GM21737 (cell line): ENCODE results near the gene C12orf42.

Experiments used
- ATAC-seq: cut with Tn5 transposase; IDR thresholded peaks from one replicate; pipeline ENCODE4 v1.9.1; 2021; ENCODE audit warnings: mild to moderate bottlenecking, moderate library complexity; ENCODE audit not compliant: unreplicated experiment

C12orf42 gene

GRCh38 chr12:103495469-103496456 is at the start of gene C12orf42:
Gene C12orf42 (minus strand): TSS chr12:103495968. CDS start chr12:103478426, 17,542 bp downstream.
- peak; percentile 76 for ATAC-seq

DNA sequence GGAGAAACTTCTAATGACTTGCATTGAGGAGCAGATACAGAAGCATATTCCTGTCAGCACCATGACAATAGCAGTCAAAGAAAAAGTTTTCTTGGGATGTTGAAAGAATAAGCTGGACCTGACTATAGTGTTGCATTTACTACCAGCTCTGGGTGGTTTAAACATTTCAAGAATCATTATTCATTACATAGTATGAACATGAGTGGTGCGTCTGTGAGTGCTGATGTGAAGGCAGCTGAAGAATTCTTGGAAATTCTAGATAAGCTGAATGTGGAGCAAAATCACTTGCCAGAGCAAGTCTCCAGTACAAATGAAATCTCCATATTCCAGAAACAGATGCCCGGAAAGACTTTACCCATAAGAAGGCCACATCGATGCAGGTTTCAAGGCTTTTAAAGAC is 46.3 kb upstream of the C12orf42 start:
- ATAC-seq: no peak

DNA sequence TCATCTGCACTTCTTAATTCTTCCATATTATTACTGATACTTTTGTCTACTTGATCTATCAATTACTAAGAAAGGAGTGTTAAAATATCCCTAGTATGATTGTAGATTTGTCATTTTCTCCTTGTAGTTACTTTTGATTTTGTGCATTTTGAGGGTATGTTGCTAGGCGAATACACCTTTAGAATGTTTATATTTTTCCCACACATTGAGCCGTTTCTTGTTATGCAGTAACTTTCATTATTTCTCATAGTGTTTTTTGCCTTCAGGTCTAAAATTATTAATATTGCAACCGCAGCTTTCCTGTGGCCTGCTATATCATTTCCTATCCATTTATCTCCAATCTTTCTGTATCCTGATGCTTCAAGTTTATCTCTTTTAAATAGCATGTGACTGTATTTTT is 44.6 kb upstream of the C12orf42 start:
- ATAC-seq: no peak

DNA sequence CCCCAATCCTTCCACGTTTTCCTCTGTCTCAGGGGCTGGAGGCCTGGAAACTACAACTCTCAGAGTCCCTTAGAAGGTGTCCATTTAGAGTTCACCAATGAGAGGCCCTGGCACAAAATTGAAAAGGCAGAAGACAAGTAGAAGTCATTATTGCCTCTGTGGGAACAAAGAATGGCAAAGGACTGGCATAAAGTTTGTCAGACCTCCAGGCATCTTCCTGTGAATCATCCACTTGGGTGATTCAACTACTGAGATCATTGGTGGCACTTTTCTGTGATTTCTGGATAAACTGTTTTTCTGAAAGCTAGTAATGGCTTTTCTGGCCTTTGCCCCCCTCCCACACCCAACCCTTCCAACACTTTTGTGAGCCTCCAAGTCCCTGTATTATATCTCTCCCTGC is 42.6 kb upstream of the C12orf42 start:
- ATAC-seq: no peak

GRCh38 chr12:103530307-103531066 is 34.7 kb upstream of the C12orf42 start:
- ATAC-seq: no peak

DNA sequence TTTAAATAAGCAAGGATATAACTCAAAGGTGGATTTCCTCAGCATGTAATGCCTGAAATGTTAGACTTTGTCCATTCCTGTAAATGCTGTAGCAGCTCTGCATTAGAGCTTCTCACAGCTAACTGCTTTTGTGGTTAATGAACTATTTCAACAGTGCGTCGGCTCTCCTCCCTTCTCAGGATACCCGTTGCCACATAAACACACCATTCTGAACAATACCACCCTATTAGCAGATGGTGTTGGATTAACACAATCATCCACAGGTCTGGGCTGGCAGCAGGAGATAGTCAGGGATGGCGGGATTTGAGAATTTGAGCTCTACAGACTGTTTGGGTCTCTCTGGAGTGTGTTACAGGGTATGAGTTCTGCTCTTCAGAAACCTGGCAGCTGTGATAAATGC is 33.5 kb upstream of the C12orf42 start:
- ATAC-seq: no peak

GRCh38 chr12:103524238-103524875 is 28.6 kb upstream of the C12orf42 start:
- no peak for ATAC-seq

- no peak for ATAC-seq
These were observed 28.0 kb upstream of the C12orf42 start for GRCh38 chr12:103523771-103524170.

- ATAC-seq: no peak
These were observed 25.0 kb upstream of the C12orf42 start for GRCh38 chr12:103520686-103521215.

DNA sequence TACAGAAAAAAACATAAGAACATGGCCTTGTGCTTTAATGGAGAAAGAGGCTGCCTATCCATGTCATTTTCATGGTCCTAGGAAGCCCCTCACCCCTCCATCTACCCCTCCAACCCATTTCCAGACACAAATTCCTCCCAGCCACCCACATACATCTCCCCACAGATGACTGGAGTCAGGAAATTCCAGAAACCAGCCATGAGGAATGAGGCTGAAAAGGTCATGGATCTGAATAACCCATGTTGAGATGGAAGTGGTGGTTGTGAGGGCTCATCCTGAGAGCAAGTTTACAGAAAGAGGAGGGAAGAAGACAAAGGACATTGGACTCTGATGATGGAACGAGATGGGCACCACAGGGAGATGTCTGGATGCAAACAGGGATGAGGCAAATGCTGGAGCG is 23.9 kb upstream of the C12orf42 start:
- no peak for ATAC-seq

- no peak for ATAC-seq
These were observed 23.1 kb upstream of the C12orf42 start for GRCh38 chr12:103518899-103519298.

GRCh38 chr12:103517161-103517560 is 21.4 kb upstream of the C12orf42 start:
- no peak for ATAC-seq

DNA sequence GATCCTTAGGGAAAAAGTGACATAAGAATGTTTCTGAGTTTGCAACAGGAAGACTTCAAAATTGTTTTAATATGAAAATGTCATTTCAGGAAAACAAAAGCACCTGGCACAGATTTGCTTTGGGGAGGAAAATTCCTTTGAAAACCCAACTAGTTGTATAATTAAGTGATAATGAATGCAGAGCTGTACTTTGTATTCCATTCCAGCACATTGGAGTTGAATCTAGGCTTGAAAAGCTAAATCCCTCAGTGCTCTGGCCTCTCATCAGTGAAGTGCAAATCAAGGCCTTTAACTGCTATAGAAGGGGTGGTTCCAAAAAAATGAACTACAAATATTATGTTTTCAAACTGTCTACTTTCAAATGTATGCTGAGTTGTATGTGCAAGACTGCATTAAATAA is 19.6 kb upstream of the C12orf42 start:
- ATAC-seq: no peak

GRCh38 chr12:103513875-103514274 is 18.1 kb upstream of the C12orf42 start:
- no peak for ATAC-seq

- peak; percentile 90 for ATAC-seq
These were observed 9.8 kb upstream of the C12orf42 start for GRCh38 chr12:103505371-103506236.

DNA sequence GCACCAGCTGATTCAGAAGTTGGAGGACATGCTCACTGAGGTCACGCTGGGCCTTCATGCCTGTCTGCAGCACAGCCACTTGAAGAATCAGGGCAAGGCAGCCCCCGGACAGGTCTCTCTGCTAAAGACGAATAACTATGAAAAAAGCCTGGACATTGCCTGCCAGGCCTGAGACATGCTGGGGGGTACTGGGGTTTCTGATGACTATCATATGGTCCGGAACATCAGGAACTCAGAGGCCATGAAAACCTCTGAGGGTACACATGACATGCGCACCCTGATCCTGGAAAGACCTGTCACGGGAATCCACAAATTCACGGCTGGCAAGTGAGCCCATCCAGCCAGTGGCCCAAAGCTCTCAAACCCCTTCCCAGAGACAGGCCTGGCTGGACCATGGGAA is 8.8 kb upstream of the C12orf42 start:
- ATAC-seq: no peak

DNA sequence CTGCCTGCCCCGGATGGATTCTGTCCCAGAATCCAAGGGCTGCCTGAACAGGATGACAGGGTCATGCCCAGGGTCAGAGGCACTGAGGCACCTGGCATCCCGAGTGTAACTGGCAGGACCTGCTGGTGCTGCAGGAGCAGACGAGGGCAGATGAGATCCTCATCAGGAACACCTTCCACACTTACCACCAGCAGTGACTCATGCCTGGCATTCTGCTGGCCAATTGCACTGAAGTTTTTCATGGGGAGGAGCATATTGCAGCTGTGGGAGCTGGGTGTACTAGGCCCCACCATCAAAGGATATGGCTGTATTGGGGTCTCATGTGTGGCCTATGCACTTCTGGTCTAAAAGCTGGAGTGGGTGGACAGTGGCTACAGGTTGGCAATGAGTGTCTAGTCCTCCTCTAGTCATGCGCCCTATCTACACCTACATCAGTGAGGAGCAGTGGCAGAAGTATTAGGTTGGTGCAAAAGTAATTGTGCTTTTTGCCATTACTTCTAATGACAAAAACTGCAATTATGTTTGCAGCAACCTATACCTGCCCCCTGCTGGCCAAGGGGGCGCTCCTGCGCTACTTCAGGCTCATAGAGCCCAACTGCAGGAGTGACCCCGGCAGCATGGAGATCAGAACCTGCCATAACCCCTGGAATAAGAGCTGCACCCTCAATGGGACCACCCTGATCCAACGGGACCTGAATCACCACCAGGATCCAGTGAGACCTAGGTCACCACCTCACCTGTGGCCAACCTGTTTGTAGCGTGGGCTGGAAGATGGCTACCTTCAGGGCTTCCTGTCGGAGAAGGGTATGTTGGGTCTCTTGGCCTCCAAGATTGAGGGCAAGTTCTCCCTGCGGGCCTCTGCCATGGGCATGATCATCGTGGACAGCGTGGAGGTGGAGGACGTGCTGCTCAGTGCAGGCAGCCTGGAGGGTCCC is 8.0 kb upstream of the C12orf42 start:
- ATAC-seq: no peak

GRCh38 chr12:103501447-103501846 is 5.7 kb upstream of the C12orf42 start:
- ATAC-seq: no peak

DNA sequence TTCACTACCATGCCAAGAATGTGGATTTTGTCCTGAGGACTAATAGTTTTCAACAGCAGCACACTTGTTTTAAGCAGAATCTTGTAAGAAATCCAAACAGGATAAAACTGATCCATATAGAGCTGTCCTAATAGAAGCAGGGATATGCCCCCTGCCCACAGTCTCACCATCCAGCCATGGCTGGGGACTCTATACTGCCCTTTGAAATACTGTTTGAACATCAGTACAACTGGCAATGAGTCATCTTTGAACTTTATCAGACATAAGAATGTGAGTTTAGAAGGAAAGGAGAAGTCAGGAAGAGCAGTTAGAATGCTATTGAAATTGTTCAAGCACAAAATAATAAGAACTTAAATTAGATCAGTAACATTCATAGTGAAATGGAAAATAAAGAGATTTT is 3.8 kb upstream of the C12orf42 start:
- ATAC-seq: no peak
